Progenitor cell of endocrine pancreas (in vitro differentiated cells): ENCODE results near the gene PRPF39. TPM values are rescaled to one million over a fixed set of nuclear protein-coding genes. Genes with fewer than 3 reads are reported as not detected.

Experiments used
- DNase-seq: peaks from one replicate; pipeline ENCODE4 v3.0.0; 2021; ENCODE audit warnings: low spot score; ENCODE audit not compliant: unreplicated experiment
- H3K27ac Mint-ChIP-seq: 2 replicates; pipeline ENCODE4 v1.8.0; 2021; ENCODE audit warnings: mild to moderate bottlenecking, moderate library complexity, mixed read lengths
- H3K27me3 Mint-ChIP-seq: 2 replicates; pipeline ENCODE4 v1.8.0; 2021; ENCODE audit warnings: mixed read lengths
- H3K36me3 Mint-ChIP-seq: 2 replicates; pipeline ENCODE4 v1.8.0; 2022; ENCODE audit warnings: mixed read lengths; ENCODE audit not compliant: insufficient read depth
- H3K4me1 Mint-ChIP-seq: 2 replicates; pipeline ENCODE4 v1.8.0; 2021; ENCODE audit warnings: low read depth, mixed read lengths
- H3K4me3 Mint-ChIP-seq: 2 replicates; pipeline ENCODE4 v1.8.0; 2021; ENCODE audit warnings: low read depth, mild to moderate bottlenecking, moderate library complexity, mixed read lengths
- H3K9me3 Mint-ChIP-seq: 2 replicates; pipeline ENCODE4 v1.8.0; 2021; ENCODE audit warnings: low read depth, mixed read lengths
- total RNA-seq: library from RNA; stranded (reverse); gene quantifications from 2 replicates; pipeline ENCODE4 v1.2.1, GENCODE V29; 2021
- TF ChIP-seq, protein P1 (sequence below): fragments of 200-600 bp; sonication (generic); IDR thresholded peaks from one replicate; pipeline ENCODE4 v1.5.0; 2021; ENCODE audit warnings: antibody characterized with exemption, mild to moderate bottlenecking; ENCODE audit not compliant: unreplicated experiment

The PRPF39 gene
- total RNA-seq, 1 donor from 2014 or later = 66.8 TPM

DNA sequence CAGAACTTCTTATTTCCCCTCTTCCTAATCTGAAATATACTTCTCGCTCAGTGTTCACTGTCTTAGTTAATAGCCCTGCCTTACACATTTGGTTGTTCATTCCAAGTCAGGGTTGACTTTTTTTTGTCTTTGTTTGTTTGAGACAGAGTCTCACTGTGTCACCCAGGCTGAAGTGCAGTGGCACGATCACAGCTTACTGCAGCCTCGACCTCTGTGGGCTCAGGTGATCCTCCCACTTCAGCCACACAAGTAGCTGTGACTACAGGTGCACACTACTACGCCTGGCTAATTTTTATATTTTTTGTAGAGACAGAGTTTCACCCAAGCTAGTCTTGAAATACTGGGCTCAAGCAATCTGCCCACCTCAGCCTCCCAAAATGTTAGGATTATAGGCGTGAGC lies 42.3 kb upstream of the PRPF39 start:
- Mint-ChIP-seq H3K27ac (no peak overlapping the region), H3K4me3 (no peak overlapping the region), H3K4me1 (peaks cover 3% of the 10 kb centered on the region), H3K9me3 (peaks cover under 1% of the 10 kb centered on the region), H3K36me3 (peaks cover 34% of the 10 kb centered on the region), H3K27me3 (no peaks in the 10 kb centered on the region)
- TF ChIP-seq, protein P1, sequence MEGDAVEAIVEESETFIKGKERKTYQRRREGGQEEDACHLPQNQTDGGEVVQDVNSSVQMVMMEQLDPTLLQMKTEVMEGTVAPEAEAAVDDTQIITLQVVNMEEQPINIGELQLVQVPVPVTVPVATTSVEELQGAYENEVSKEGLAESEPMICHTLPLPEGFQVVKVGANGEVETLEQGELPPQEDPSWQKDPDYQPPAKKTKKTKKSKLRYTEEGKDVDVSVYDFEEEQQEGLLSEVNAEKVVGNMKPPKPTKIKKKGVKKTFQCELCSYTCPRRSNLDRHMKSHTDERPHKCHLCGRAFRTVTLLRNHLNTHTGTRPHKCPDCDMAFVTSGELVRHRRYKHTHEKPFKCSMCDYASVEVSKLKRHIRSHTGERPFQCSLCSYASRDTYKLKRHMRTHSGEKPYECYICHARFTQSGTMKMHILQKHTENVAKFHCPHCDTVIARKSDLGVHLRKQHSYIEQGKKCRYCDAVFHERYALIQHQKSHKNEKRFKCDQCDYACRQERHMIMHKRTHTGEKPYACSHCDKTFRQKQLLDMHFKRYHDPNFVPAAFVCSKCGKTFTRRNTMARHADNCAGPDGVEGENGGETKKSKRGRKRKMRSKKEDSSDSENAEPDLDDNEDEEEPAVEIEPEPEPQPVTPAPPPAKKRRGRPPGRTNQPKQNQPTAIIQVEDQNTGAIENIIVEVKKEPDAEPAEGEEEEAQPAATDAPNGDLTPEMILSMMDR = no peak
- DNase-seq = no peak

DNA sequence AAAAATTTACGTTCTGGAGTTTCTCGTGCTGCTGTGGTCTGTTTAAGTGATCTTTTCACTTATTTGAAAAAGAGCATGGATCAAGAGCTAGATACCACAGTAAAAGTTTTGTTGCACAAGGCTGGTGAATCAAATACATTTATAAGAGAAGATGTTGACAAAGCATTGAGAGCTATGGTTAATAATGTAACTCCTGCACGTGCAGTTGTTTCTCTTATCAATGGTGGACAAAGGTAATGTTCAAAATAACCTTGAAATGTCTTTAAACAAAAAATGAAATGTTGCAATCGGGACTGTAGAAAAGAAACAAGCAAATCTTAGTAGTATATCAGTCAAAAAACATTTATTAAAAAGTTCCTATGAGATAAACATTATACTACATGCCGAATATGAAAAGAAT lies 39.3 kb upstream of the PRPF39 start:
- DNase-seq = no peak

DNA sequence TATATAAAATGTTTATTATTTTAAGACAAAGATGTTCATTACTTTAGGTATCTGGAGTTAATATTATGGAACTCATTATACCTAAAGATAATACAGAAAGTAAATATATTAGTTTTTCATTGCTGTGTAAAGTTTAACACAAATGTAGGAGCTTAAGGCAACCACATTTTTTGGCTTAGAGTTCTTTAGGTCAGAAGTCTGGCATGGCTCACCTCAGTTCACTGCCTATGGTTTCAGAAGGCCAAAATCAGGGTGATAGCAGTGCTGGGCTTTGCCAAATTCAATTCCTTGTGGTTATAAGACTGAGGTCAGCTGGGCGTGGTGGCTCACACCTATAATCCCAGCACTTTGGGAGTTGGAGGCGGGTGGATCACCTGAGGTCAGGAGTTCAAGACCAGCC lies 35.5 kb upstream of the PRPF39 start:
- Mint-ChIP-seq H3K36me3 (peaks cover 14% of the 10 kb centered on the region), H3K27ac (peak overlapping the region; percentile 33)
- TF ChIP-seq, protein P1 = no peak

More for the DNA sequence above, 39.3 kb upstream of the PRPF39 start:
- H3K27me3 Mint-ChIP-seq = no peaks in the 10 kb centered on the region
- H3K27ac Mint-ChIP-seq = no peak overlapping the region
- H3K4me1 Mint-ChIP-seq = peaks cover 3% of the 10 kb centered on the region
- H3K4me3 Mint-ChIP-seq = no peak overlapping the region
- H3K9me3 Mint-ChIP-seq = no peaks in the 10 kb centered on the region
- TF ChIP-seq, protein P1 = no peak
- peaks cover 23% of the 10 kb centered on the region for H3K36me3 Mint-ChIP-seq

DNA sequence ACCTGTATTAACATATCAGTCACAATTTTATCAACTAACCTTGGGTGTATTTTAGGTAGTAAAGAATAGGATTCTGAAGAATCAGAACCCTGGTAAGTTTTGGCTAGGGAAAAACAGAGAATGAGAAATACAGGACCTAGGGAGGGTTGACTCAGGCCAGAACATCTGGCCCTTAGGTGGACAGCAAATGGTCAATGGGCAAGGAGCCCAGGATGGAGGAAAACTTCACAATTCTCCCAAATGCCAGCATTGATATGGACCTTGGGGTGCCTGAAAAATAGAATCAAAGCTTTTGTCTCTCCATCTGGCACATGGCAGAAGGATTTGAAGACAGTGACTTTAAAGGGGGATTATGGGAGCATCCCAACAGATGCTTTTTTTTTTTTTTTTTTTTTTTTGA lies 32.7 kb upstream of the PRPF39 start:
- H3K4me3 Mint-ChIP-seq = no peak overlapping the region
- H3K27ac Mint-ChIP-seq = no peak overlapping the region
- TF ChIP-seq, protein P1 = no peak
- no peaks in the 10 kb centered on the region for H3K4me1 Mint-ChIP-seq
- H3K9me3 Mint-ChIP-seq = peaks cover 5% of the 10 kb centered on the region
- DNase-seq = no peak
- peaks cover 26% of the 10 kb centered on the region for H3K36me3 Mint-ChIP-seq
- H3K27me3 Mint-ChIP-seq = no peaks in the 10 kb centered on the region

More for the DNA sequence above, 35.5 kb upstream of the PRPF39 start:
- no peak overlapping the region for H3K4me3 Mint-ChIP-seq
- H3K9me3 Mint-ChIP-seq = no peaks in the 10 kb centered on the region
- no peaks in the 10 kb centered on the region for H3K27me3 Mint-ChIP-seq
- no peak for DNase-seq
- no peaks in the 10 kb centered on the region for H3K4me1 Mint-ChIP-seq

DNA sequence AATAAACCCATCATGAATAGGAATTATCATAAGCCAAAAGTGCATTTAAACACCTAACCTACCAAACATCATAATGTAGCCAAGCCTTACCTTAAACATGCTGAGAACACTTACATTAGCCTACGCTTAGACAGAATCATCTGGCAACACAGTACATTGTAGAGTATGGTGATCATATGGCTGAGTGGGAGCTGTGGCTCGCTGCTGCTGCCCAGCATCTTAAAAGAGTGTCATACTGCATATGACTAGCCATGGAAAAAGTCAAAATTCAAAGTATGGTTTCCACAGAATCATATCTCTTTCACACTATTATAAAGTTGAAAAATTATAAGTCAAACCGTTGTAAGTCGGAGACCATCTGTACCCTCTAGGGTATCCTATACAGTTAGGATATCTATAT lies 32.0 kb upstream of the PRPF39 start:
- TF ChIP-seq, protein P1 = no peak
- Mint-ChIP-seq H3K36me3 (peaks cover 25% of the 10 kb centered on the region), H3K27ac (no peak overlapping the region), H3K27me3 (no peaks in the 10 kb centered on the region), H3K9me3 (peaks cover 11% of the 10 kb centered on the region), H3K4me3 (no peak overlapping the region), H3K4me1 (no peaks in the 10 kb centered on the region)
- DNase-seq = no peak
